Caki2 (cell line): ENCODE measurements around the gene LBH. TPM values are rescaled to one million over a fixed set of nuclear protein-coding genes. Genes with fewer than 3 reads are reported as not detected.

Experiments
- DNase-seq: peaks from one replicate; pipeline ENCODE4 v3.0.0-alpha.2; 2015; ENCODE audit warnings: low read depth
- in situ Hi-C: cut with HindIII; loops from 2 replicates; pipeline ENCODE4 v1.10.0; 2016; ENCODE audit warnings: low sequenced_read_pairs, low pct_unique_long_range_greater_than_20kb, mixed read lengths
- total RNA-seq: library from RNA; depleted of rRNA; stranded (reverse); fragments of >200 nt; shearing (Covaris generic); gene quantifications from 2 replicates; pipeline ENCODE4 v1.2.3, GENCODE V29; 2014; ENCODE audit warnings: low replicate concordance

LBH gene
- total RNA-seq, 1 experiment from 2014 or later: 99.1 TPM

DNA sequence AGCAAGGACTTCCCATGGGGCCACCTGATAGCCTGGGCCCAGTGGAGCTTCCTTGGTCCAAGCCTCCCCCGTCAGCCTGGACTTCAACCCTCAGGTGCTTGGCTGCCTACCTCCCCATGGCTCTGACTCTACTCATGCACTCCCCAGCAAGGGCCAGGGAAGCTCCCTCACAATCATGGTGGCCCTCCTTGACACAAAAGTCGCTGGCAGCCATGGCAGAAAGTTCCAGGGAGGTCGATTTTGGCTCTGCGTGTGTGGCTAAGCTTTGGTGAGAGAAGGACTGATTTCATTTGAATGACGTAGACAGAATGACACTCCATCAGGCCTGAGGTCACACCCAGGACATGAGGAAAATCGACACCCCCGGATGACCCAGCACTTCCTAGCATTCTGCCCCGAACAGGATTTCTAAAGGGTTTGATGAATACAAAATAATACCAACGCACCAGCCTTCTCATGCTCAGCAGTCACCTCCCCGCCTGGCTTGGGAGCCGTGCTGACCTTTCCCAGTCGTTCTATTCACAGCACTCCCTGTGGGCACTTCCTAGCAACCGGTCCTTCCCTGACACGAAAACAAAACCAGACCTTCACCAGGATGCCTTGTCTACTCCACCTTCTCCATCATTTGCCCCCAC is 52.7 kb downstream of the LBH start:
- no peak for DNase-seq
- in situ Hi-C loops: no loop called here

DNA sequence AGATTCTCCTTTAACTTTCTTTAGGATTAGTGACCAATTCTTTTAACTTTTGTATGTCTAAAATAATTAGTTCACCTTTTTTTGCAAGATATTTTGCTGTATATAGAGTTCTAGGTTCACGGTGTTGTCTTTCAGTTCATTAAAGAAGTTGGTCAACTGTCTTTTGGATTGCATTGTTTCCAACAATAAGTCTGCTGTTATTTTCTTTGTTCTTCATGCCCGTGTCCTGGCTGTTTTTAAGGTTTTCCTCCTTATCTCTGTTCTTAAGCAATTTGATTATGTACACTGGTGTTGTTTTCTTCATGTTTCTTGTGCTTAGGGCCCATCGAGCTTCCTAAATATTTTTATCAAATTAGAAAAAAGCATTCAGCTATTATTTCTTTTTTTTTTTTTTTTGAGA is 54.4 kb downstream of the LBH start:
- in situ Hi-C loops: no loop called here
- DNase-seq: no peak

DNA sequence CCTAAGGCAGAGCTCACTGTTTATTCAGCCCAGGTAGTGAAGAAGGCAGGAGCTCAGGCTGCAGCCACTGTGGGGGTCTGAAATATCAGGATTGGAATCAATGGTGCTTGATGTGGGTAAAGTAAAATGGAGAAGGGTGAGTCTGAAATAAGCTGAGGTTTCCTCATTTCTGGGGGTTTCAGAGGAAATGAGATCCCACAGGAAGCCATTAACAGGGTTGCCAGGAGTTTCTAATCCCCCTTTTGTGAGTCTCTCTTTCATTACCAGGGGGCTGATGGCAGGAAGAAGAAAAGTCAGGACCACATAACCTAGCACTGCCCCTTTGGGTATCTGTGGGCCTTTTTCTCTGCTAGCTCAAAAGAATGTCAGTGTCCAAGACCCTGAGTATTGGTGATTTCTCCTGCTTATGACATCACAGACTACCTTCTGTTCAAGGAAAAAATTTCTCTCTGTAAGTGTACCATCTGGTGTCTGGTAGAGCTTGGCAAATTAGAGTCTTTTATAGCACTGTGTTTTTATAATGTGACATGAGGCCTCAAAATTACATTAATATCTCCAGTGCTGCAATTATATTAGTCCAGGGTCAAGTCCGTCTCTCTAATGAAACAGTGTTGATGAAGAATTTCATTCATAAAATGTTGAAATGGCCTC is 56.0 kb downstream of the LBH start:
- in situ Hi-C loops: no loop called here
- no peak for DNase-seq

DNA sequence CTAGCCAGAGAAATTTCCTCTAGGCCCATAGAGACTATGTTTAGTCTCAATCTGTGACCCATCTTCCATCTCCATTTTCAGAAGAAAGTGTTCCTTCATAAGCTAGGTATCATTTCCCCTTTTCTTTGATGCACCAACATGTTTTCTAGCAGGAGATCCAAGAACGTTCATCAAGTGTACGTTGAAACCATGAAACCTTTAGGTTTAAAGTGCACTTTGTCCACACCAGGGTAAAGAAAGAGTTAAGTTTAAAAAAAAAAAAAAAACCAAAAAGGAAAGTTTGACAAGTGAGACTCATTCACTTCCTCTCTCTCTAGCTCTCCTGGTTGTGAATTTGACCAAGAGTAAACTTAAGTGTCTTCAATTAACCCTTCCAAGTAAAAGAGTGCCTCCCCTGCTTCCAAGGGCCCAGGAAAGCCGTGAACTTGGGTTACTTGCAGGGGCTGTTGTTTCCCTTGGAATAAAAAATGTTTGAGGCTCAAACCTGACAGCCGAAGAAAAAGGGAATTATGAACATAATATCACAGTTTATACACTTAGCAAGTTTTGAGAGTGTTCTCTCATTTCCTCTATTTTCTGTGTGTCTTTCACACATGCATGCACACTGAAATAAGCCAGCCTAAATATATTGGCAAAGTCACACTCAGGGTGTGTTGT is 56.7 kb downstream of the LBH start:
- no peak for DNase-seq
- in situ Hi-C loops: no loop called here

DNA sequence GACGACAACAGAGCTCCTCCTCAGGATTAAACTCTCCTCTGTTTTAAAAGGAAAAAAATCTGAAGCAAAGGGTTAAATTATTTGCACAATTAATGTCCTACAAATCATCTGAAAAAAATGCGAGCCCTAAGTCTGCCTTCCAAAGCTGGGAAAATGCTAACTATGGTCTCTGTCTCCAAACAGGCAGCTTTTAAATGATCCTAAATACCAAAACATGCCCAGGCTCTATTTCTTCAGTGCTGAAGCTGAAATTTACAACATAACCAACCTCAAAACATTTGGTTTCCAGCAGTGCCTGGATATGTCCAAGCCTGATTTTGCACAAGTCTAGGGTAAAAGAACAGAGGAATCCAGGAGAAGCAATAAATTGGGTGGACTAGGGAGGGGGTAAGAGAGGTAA is 57.2 kb downstream of the LBH start:
- in situ Hi-C loops: no loop called here
- no peak for DNase-seq

DNA sequence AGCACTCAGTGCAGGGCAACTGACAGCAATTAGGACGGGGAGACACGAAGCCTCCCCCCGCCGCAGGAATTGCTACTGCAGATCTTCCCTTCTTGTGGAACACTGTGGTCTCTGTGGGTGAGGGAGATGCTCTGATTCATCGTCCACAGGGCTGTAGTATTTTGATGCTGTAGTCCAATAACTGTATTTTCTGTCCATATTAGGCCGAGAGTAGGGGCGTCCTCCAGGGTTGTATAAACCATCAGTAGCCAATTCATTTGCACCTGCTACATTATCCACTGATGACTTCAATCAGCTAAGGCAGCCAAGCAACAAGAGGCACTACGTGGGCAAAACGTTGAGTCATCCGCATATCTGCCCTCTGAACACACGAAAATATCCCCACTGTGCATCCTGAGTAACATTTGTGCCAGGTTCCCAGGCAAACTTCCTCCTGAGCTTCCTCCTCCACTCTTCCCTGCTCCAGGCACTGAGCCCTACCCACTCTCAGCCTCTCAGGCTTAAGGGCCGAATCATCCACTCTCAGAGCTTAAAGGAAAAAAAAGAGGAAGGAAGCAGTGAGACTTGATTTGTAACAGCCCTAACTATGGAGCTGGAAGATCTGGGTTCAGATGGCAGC is 62.1 kb downstream of the LBH start:
- in situ Hi-C loops: no loop called here
- DNase-seq: peak; percentile 83

DNA sequence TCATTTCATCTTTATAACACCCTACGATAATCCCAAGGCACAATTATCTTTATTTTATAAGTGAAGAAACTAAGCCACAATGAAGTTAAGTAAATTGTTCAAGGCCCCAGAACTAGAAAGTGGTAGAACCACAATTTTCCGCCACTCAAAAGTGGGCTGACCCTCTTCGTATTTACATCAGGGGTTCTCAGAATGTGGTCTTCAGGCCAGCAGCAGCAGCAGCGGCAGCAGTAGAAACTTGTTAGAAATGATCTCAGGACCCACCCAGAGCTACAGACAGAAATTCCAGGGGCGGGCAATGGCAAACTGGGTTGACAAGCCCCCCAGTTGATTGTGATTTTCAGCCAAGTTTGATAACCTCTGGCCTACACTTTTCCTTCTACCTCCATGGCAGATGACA is 62.8 kb downstream of the LBH start:
- in situ Hi-C loops: no loop called here
- DNase-seq: no peak

DNA sequence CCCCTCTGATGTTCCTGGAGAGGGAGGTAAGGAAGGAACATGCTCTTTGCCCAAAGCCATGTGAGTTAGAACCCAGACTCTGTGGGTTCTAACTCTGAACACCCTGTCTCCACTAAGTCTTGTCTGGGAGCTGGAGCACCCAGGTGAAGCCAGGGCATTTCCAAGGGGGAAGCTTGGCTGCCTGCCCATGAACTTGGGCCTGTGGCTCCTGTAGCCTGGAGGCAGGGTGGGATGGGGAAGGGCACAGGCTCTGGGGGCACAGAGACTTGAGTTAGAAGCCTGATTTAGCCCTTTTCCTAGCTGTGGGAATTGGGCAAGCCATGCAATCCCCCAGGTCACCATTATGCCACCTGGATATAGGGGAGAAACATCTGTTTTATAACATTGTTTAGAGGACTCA is 65.2 kb downstream of the LBH start:
- in situ Hi-C loops: no loop called here
- no peak for DNase-seq

DNA sequence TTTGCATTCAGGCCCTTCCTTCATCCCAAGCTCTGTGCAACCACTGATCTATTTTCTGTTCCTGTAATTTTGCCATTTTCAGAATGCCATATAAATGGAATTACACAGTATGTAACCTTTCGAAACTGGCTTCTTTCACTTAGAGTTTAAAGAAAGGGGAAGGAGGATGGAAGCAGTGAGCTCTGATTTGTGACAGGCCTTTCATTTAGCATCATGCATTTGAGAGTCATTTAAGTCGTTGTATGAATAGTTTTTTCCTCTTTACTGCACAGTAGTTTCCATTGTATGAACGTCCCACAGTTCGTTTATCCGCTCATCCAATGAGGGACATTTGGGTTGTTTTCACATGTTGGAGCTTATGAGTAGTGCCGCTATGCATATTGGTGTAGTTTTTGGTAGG is 67.0 kb downstream of the LBH start:
- DNase-seq: no peak
- in situ Hi-C loops: no loop called here

DNA sequence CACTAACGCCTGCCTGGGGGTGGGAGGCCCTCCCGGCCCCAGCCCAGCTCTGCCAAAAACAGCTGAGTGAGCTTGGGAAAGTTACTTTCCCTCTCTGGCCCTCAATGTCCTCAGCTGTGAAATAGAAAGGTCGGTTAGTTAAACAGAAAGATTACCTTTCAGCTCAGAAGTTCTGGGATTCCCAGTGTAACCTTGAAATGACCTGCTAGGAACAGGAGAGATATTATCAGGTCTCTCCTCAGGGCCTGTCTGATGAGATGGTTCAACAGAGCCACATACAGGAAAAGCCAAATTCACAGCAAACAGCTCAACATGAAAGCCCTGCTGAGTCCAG is 68.8 kb downstream of the LBH start:
- in situ Hi-C loops: no loop called here

DNA sequence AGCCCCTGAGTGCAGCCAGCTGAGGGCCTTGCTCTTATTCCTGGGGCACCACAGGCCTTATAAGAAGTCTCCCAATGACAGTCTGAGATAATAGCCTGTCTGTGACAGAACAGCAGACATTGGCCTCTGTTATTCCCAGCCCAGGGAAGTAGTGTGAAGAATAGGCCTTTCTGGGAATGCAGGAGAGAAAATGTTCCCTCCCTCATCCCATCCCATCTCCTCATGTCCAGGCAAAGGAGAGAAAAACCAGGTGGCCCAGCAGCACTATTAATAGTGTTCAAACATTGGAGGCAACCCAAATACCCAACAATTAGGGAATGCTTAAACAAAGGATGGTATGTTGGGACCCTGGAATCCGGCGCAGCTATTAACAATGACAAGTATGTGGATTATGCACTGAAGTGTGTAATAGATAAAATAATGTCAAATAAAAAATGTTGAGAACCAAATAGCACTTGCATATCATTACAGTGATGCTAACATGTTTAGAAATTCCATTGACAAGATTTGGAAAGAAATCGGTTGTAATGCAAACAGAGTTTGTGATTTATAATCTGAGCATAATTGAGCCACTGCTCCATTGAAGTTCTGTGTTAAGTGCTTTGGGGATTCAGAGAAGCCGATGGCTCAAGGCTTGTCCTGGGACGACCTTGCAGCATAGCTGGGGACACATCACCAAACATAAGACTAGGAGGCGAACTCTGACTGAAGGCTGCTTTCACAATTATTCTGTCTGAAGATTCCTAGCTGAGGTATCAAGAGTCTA is 69.3 kb downstream of the LBH start:
- no peak for DNase-seq
- in situ Hi-C loops: no loop called here

More for the DNA sequence above, 68.8 kb downstream of the LBH start:
- no peak for DNase-seq

DNA sequence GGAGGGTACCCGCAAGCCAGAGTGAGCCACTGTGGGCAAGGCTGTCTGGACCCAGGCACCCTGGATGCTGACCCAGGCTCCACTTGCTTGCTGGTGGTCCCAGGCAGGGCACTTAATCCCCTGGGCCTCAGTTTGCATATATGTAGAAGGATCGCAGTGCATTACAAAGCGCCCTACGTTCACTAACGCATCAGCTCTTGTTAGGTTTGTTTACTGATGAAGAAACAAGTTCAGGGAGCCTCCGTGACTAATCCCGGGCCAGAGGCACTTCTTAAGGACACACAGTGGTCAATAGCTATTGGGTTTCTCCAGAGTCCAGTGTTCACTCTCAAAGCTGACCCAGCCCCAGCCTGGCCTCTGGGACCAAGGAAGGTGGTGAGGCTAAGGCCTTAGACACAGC is 70.2 kb downstream of the LBH start:
- no peak for DNase-seq
- in situ Hi-C loops: no loop called here

DNA sequence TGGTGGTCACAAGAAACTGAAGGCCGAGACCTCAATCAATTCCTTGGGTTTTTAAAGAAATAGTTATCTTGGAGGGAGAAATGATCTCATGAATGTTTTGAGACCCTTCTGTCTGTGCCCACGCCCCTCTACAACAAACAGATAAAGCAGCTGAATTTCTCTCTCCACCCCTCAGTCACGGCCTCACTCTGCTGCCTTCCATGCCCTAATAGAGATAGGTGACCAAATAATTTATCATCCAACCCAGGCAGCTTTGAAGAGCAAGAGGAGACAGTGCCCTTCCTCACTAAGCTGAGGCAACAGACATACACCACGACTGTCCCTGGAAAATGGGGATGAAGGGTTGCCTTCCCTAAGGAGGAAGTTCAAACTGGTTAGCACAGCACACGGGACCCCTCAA is 71.2 kb downstream of the LBH start:
- no peak for DNase-seq
- in situ Hi-C loops: no loop called here

DNA sequence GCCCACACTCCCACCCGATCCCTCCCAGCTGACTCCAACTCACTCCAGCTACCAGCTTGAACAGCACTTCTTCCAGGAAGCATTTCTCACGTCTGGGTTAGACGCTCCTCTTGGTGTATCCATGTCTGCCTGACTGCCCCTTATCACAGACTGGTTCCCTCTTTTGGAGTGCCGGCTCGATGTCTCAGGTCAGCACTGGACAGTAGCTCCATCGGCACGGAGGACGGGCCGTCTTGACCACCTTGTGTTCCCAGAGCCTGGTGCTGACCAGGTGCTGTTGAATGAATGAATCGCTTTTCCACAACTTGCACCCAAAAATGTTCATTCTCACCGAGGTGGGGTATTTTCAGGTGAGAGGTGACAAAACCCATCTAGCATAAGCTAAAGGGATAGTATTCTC is 71.8 kb downstream of the LBH start:
- DNase-seq: no peak
- in situ Hi-C loops: no loop called here

DNA sequence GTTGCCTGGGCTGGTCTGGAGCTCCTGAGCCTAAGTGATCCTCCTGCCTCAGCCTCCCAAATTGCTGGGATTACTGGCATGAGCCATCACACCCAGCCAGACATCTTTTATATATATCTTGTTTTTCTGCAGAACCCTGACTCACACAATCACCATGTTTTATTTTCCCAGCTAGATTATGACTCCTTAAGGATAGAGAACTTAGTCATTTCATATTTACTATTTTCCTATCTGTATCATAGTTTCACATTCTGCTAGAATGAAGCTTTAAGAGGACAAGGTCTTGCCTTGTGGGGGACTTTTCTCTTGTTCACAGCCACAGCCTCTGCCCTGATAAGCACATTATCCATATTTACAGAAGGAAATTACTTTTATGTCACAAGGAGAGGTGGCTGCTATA is 73.9 kb downstream of the LBH start:
- in situ Hi-C loops: no loop called here
- DNase-seq: no peak

DNA sequence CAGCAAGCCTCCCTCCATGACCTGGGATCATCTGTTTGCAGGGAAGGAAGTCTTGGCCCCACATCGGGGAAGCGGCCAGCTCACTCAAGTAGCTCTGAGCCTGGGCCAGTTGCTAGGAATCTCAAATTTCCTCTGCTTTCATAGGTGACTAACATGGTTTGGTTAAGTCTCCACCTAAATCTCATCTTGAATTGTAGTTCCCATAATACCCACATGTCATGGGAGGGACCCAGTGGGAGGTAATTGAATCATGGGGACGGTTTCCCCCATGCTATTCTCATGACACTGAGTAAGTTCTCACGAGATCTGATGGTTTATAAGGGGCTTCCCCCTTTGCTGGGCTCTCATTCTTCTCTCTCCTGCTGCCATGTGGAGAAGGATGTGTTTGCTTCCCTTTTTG is 75.2 kb downstream of the LBH start:
- in situ Hi-C loops: no loop called here
- DNase-seq: no peak

DNA sequence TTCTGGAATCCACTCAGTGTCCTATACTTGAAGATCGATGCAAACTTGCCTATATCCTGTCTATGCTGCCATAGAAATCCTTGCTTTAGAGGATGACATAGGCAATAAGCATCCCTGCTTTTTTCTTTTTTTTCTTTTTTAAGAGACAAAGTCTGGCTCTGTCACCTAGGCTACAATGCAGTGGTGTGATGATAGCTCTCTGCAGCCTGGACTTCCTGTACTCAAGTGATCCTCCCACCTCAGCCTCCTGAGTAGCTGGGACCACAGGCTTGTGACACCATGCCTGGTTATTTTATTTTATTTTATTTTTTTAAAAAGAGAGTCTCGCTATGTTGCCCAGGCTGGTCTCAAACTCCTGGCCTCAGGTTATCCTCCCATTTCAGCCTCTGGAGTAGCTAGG is 76.9 kb downstream of the LBH start:
- in situ Hi-C loops: no loop called here
- DNase-seq: no peak
